ENCODE results near the gene TRAPPC14.

DNA sequence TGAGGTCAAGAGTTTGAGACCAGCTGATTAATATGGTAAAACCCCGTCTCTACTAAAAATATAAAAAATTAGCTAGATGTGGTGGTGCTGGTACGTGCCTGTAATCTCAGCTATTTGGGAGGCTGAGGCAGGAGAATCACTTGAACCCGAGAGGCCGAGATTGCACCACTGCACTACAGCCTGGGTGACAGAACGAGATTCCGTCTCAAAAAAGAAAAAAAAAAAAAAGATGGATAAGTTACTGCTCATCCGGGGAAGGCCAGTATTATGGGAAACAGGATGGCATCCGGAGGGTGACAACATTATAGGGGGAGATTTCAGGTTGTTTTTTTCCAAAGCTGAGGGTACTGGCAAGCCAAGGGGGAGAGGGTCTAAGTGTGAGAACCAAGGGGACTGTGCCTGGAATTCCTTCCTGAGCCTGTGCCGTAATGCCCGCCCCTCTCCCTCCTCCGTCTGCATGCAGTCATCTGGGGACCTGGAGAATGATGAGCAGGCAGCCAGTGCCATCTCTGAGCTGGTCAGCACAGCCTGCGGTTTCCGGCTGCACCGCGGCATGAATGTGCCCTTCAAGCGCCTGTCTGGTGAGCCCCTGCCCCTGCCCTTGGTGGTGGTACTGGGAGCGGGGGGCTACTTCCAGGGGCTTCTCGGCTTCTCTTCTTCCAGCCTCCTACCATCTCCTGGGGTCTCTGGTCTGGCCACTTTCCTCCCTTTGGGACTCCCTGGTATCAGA, 5.4 kb downstream of the TRAPPC14 start:
- TF ChIP-seq CTCF (tag by site-specific recombination; IDR thresholded peaks at IDR 0.05) (no peak), MZF1 (tag by site-specific recombination; IDR thresholded peaks at IDR 0.05; ENCODE audit: borderline replicate concordance) (no peak), ZNF274 (IDR thresholded peaks at IDR 0.05; ENCODE audit: low read length) (no peak), ZNF274 (tag by site-specific recombination; IDR thresholded peaks at IDR 0.05; ENCODE audit: borderline replicate concordance) (no peak), HOXA7 (CRISPR knock-in tag; IDR thresholded peaks at IDR 0.05; ENCODE audit: borderline replicate concordance) (no peak), ZNF16 (tag by site-specific recombination; IDR thresholded peaks at IDR 0.05; ENCODE audit: low read depth) (no peak), MEIS1 (CRISPR knock-in tag; IDR thresholded peaks at IDR 0.05; ENCODE audit: borderline replicate concordance) (no peak)
- TF ChIP-seq, protein P1, sequence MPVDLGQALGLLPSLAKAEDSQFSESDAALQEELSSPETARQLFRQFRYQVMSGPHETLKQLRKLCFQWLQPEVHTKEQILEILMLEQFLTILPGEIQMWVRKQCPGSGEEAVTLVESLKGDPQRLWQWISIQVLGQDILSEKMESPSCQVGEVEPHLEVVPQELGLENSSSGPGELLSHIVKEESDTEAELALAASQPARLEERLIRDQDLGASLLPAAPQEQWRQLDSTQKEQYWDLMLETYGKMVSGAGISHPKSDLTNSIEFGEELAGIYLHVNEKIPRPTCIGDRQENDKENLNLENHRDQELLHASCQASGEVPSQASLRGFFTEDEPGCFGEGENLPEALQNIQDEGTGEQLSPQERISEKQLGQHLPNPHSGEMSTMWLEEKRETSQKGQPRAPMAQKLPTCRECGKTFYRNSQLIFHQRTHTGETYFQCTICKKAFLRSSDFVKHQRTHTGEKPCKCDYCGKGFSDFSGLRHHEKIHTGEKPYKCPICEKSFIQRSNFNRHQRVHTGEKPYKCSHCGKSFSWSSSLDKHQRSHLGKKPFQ (tag by site-specific recombination; IDR thresholded peaks at IDR 0.05), result no peak
- TF ChIP-seq, protein P2, sequence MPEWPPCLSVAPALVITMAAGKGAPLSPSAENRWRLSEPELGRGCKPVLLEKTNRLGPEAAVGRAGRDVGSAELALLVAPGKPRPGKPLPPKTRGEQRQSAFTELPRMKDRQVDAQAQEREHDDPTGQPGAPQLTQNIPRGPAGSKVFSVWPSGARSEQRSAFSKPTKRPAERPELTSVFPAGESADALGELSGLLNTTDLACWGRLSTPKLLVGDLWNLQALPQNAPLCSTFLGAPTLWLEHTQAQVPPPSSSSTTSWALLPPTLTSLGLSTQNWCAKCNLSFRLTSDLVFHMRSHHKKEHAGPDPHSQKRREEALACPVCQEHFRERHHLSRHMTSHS (tag by site-specific recombination; IDR thresholded peaks at IDR 0.05), result no peak
- TF ChIP-seq, protein P3, sequence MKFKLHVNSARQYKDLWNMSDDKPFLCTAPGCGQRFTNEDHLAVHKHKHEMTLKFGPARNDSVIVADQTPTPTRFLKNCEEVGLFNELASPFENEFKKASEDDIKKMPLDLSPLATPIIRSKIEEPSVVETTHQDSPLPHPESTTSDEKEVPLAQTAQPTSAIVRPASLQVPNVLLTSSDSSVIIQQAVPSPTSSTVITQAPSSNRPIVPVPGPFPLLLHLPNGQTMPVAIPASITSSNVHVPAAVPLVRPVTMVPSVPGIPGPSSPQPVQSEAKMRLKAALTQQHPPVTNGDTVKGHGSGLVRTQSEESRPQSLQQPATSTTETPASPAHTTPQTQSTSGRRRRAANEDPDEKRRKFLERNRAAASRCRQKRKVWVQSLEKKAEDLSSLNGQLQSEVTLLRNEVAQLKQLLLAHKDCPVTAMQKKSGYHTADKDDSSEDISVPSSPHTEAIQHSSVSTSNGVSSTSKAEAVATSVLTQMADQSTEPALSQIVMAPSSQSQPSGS (tag by site-specific recombination; IDR thresholded peaks at IDR 0.05; ENCODE audit: low read depth), result no peak

All from HEK293 (cell line).